HL-60 (cell line): ENCODE data around the gene PSMA1.

ENCODE experiments used
- POLR2AphosphoS5 ChIP-seq: IDR thresholded peaks from 2 replicates; pipeline ENCODE4 v1.6.1; 2012; ENCODE audit warnings: low read depth
- TF ChIP-seq, protein P1 (sequence below): IDR thresholded peaks from one replicate; pipeline ENCODE4 v1.5.1; 2011; ENCODE audit warnings: low read length, control low read depth, inconsistent platforms; ENCODE audit not compliant: insufficient read depth
- TF ChIP-seq, protein P2 (sequence below): IDR thresholded peaks from 2 replicates; pipeline ENCODE4 v1.6.1; 2012; ENCODE audit warnings: low read depth; ENCODE audit not compliant: insufficient replicate concordance

DNA sequence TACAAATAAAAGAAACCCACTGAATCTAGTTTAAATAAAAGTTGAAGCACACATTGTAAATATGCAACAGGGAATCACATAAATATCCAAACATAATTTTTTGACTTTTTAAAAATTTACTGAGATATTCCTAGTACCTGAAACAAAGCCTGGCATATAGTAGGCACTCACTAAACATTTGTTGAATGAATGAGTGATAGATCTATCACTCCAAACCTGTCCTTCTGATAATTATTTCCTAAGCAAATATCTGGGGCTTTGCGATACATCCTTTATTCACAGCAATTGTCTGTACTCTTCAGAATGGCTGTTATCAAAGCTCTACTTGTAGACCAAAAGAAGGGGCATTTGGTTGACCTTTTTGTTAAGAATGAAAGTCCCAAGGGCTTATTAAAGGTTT, 2.6 kb upstream of the PSMA1 start:
- TF ChIP-seq, protein P1, sequence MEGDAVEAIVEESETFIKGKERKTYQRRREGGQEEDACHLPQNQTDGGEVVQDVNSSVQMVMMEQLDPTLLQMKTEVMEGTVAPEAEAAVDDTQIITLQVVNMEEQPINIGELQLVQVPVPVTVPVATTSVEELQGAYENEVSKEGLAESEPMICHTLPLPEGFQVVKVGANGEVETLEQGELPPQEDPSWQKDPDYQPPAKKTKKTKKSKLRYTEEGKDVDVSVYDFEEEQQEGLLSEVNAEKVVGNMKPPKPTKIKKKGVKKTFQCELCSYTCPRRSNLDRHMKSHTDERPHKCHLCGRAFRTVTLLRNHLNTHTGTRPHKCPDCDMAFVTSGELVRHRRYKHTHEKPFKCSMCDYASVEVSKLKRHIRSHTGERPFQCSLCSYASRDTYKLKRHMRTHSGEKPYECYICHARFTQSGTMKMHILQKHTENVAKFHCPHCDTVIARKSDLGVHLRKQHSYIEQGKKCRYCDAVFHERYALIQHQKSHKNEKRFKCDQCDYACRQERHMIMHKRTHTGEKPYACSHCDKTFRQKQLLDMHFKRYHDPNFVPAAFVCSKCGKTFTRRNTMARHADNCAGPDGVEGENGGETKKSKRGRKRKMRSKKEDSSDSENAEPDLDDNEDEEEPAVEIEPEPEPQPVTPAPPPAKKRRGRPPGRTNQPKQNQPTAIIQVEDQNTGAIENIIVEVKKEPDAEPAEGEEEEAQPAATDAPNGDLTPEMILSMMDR: no peak
- TF ChIP-seq, protein P2, sequence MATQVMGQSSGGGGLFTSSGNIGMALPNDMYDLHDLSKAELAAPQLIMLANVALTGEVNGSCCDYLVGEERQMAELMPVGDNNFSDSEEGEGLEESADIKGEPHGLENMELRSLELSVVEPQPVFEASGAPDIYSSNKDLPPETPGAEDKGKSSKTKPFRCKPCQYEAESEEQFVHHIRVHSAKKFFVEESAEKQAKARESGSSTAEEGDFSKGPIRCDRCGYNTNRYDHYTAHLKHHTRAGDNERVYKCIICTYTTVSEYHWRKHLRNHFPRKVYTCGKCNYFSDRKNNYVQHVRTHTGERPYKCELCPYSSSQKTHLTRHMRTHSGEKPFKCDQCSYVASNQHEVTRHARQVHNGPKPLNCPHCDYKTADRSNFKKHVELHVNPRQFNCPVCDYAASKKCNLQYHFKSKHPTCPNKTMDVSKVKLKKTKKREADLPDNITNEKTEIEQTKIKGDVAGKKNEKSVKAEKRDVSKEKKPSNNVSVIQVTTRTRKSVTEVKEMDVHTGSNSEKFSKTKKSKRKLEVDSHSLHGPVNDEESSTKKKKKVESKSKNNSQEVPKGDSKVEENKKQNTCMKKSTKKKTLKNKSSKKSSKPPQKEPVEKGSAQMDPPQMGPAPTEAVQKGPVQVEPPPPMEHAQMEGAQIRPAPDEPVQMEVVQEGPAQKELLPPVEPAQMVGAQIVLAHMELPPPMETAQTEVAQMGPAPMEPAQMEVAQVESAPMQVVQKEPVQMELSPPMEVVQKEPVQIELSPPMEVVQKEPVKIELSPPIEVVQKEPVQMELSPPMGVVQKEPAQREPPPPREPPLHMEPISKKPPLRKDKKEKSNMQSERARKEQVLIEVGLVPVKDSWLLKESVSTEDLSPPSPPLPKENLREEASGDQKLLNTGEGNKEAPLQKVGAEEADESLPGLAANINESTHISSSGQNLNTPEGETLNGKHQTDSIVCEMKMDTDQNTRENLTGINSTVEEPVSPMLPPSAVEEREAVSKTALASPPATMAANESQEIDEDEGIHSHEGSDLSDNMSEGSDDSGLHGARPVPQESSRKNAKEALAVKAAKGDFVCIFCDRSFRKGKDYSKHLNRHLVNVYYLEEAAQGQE: no peak
- TF ChIP-seq POLR2AphosphoS5: no peak
